H1 (cell line): ENCODE results near the gene RABEP2. TPM values are rescaled to one million over a fixed set of nuclear protein-coding genes. Genes with fewer than 3 reads are reported as not detected.

ENCODE experiments used
- CTCF ChIA-PET: fragments of 300-600 bp; sonication (Branson Sonifier 250); formaldehyde crosslinking; loops from one replicate; lab custom pipeline; 2021; ENCODE audit not compliant: partially characterized antibody; lab: Charles Lee
- POLR2A ChIA-PET: fragments of 300-600 bp; sonication (Branson Sonifier 250); formaldehyde crosslinking; loops from one replicate; lab custom pipeline; 2021; ENCODE audit warnings: inconsistent platforms; ENCODE audit not compliant: partially characterized antibody; lab: Charles Lee
- DNase-seq, 2 experiments: peaks; one replicate each; pipeline versions ENCODE4 v3.0.0 to v3.0.0-alpha.2; 2010 to 2022; ENCODE audit warnings: low spot score in 2 of 2, low read depth in 1 of 2, mixed read lengths in 1 of 2
- FAIRE-seq: peaks from 2 replicates; lab custom pipeline; 2011; peaks lifted over from hg19 to GRCh38; lab: Jason Lieb, UNC
- H2AFZ ChIP-seq: 2 replicates; pipeline ENCODE4 v1.8.1; 2012; ENCODE audit warnings: low read length, inconsistent platforms
- H2AK5ac ChIP-seq: 2 replicates; pipeline ENCODE4 v1.6.1; 2013; ENCODE audit warnings: low read depth, low read length
- H2BK120ac ChIP-seq: replicated peaks from 2 replicates; pipeline ENCODE3; 2013; ENCODE audit warnings: low read depth, low read length, inconsistent platforms
- H2BK12ac ChIP-seq: 2 replicates; pipeline ENCODE4 v1.6.1; 2013; ENCODE audit warnings: low read depth, low read length
- H2BK15ac ChIP-seq: 2 replicates; pipeline ENCODE4 v1.6.1; 2013; ENCODE audit warnings: low read length
- H2BK20ac ChIP-seq: 2 replicates; pipeline ENCODE4 v1.6.1; 2013; ENCODE audit warnings: low read length
- H2BK5ac ChIP-seq: 2 replicates; pipeline ENCODE4 v1.6.1; 2013; ENCODE audit warnings: low read depth, low read length
- H3K14ac ChIP-seq: 2 replicates; pipeline ENCODE4 v1.6.1; 2013; ENCODE audit warnings: inconsistent platforms; ENCODE audit not compliant: insufficient read length
- H3K18ac ChIP-seq: 2 replicates; pipeline ENCODE4 v1.6.1; 2013; ENCODE audit warnings: low read length; ENCODE audit errors: extremely low read depth
- H3K23ac ChIP-seq: 2 replicates; pipeline ENCODE4 v1.6.1; 2013; ENCODE audit warnings: inconsistent platforms; ENCODE audit not compliant: insufficient read length
- H3K23me2 ChIP-seq: 2 replicates; pipeline ENCODE4 v1.6.1; 2013; ENCODE audit warnings: low read depth, low read length
- H3K27ac ChIP-seq: 2 replicates; pipeline ENCODE4 v1.6.1; 2011; ENCODE audit warnings: low read depth, low read length, inconsistent platforms
- H3K27me3 ChIP-seq, 4 experiments: replicated peaks in 1 of 4; 1 replicate in 1 of 4; 2 replicates in 3 of 4; pipeline versions ENCODE4 v1.6.1 to v1.8.1; 2011 to 2013; ENCODE audit warnings: low read length in 3 of 4, mild to moderate bottlenecking in 3 of 4, inconsistent platforms in 2 of 4, mixed read lengths in 2 of 4, moderate library complexity in 1 of 4; ENCODE audit not compliant: control insufficient read depth in 3 of 4, insufficient read depth in 3 of 4; ENCODE audit errors: extremely low read depth in 1 of 4
- H3K36me3 ChIP-seq, 4 experiments: 2 replicates each; pipeline versions ENCODE4 v1.6.1 to v1.8.1; 2011 to 2013; ENCODE audit warnings: mild to moderate bottlenecking in 4 of 4, low read length in 3 of 4, moderate library complexity in 2 of 4, control low read depth in 1 of 4, inconsistent platforms in 1 of 4; ENCODE audit not compliant: insufficient read depth in 4 of 4, control insufficient read depth in 2 of 4
- H3K4ac ChIP-seq: replicated peaks from 2 replicates; pipeline ENCODE3; 2013; ENCODE audit warnings: low read length, low read depth, mixed read lengths, inconsistent platforms; ENCODE audit not compliant: insufficient read length
- H3K4me1 ChIP-seq, 4 experiments: replicated peaks in 1 of 4; 1 replicate in 1 of 4; 2 replicates in 3 of 4; pipeline versions ENCODE4 v1.6.1 to v1.8.1; 2011 to 2013; ENCODE audit warnings: low read length in 3 of 4, inconsistent platforms in 2 of 4, mixed read lengths in 1 of 4; ENCODE audit not compliant: insufficient read depth in 4 of 4, control insufficient read depth in 3 of 4
- H3K4me2 ChIP-seq, 2 experiments: 2 replicates each; pipeline versions ENCODE4 v1.6.1 to v1.8.1; 2011 to 2013; ENCODE audit warnings: low read depth in 2 of 2, low read length in 2 of 2, control low read depth in 1 of 2, inconsistent platforms in 1 of 2, mild to moderate bottlenecking in 1 of 2; ENCODE audit not compliant: insufficient read depth in 1 of 2
- H3K4me3 ChIP-seq, 4 experiments: fragments of 200-600, 300-600 bp in 1 of 4; sonication (generic), shearing (Covaris generic), sonication (Bioruptor Twin) in 1 of 4; 2 replicates each; pipeline versions ENCODE4 v1.5.1 to v1.8.1; 2011 to 2016; ENCODE audit warnings: low read length in 4 of 4, low read depth in 3 of 4, control low read depth in 2 of 4, inconsistent platforms in 2 of 4, mild to moderate bottlenecking in 2 of 4, mixed read lengths in 1 of 4, moderate library complexity in 1 of 4; ENCODE audit not compliant: insufficient read depth in 2 of 4; ENCODE audit errors: extremely low read depth in 1 of 4
- H3K56ac ChIP-seq: replicated peaks from 2 replicates; pipeline ENCODE3; 2013; ENCODE audit warnings: low read depth, mild to moderate bottlenecking, mixed read lengths, low read length, inconsistent platforms; ENCODE audit not compliant: insufficient read length
- H3K79me1 ChIP-seq: 2 replicates; pipeline ENCODE4 v1.6.1; 2013; ENCODE audit warnings: low read depth, low read length, control low read depth
- H3K79me2 ChIP-seq, 2 experiments: 2 replicates each; pipeline versions ENCODE4 v1.6.1 to v1.8.1; 2012 to 2013; ENCODE audit warnings: low read length in 2 of 2, mild to moderate bottlenecking in 2 of 2, inconsistent platforms in 1 of 2; ENCODE audit not compliant: insufficient read depth in 2 of 2, control insufficient read depth in 1 of 2
- H3K9ac ChIP-seq, 4 experiments: replicated peaks in 1 of 4; 1 replicate in 1 of 4; 2 replicates in 3 of 4; pipeline versions ENCODE4 v1.6.1 to v1.8.1; 2011 to 2013; ENCODE audit warnings: low read depth in 3 of 4, low read length in 3 of 4, control low read depth in 2 of 4, mild to moderate bottlenecking in 2 of 4, moderate library complexity in 2 of 4, inconsistent platforms in 1 of 4; ENCODE audit errors: extremely low read depth in 1 of 4
- H3K9me3 ChIP-seq, 2 experiments: 2 replicates each; pipeline versions ENCODE4 v1.6.1 to v1.8.1; 2012 to 2013; ENCODE audit warnings: mild to moderate bottlenecking in 2 of 2, moderate library complexity in 2 of 2, control low read depth in 1 of 2, inconsistent platforms in 1 of 2, low read depth in 1 of 2, low read length in 1 of 2, mixed read lengths in 1 of 2; ENCODE audit not compliant: insufficient read depth in 2 of 2
- H4K20me1 ChIP-seq, 2 experiments: replicated peaks in 1 of 2; 2 replicates each; pipeline versions ENCODE3 to v1.8.1; 2011 to 2013; ENCODE audit warnings: inconsistent platforms in 2 of 2, low read length in 2 of 2, mild to moderate bottlenecking in 1 of 2; ENCODE audit not compliant: insufficient read depth in 2 of 2, control insufficient read depth in 1 of 2
- H4K5ac ChIP-seq: 2 replicates; pipeline ENCODE4 v1.6.1; 2013; ENCODE audit warnings: low read length, low read depth, mixed read lengths, inconsistent platforms; ENCODE audit not compliant: insufficient read length
- H4K8ac ChIP-seq: 2 replicates; pipeline ENCODE4 v1.8.0; 2013; ENCODE audit warnings: mild to moderate bottlenecking, moderate library complexity, low read length, inconsistent platforms; ENCODE audit not compliant: insufficient read depth; ENCODE audit errors: extremely low read depth
- H4K91ac ChIP-seq: replicated peaks from 2 replicates; pipeline ENCODE3; 2013; ENCODE audit warnings: low read length, mixed read lengths, inconsistent platforms; ENCODE audit not compliant: insufficient read length
- KDM5A ChIP-seq: fragments of 200-600 bp; IDR thresholded peaks from 2 replicates; pipeline ENCODE4 v1.7.1; 2012; ENCODE audit warnings: mild to moderate bottlenecking, low read length, inconsistent platforms, mixed read lengths
- WGBS, 2 experiments: shearing (Covaris generic) in 1 of 2; methylation state at CpG; one replicate each; pipeline versions ENCODE4 v1.1.6 to v1.1.7; 2013 to 2015; ENCODE audit warnings: low lambda C conversion rate in 2 of 2, mixed read lengths in 2 of 2, inconsistent platforms in 1 of 2, low coverage in 1 of 2, missing lambda C conversion rate in 1 of 2; ENCODE audit not compliant: insufficient replicate concordance in 2 of 2, insufficient coverage in 1 of 2, insufficient read length in 1 of 2; ENCODE audit errors: extremely low coverage in 1 of 2, missing lambda C conversion rate in 1 of 2; 5-methylcytosine and 5-hydroxymethylcytosine counted together
- polyA plus RNA-seq, 7 experiments: library from polyadenylated mRNA; depleted of rRNA in 3 of 7; stranded (reverse) in 5 of 7; unstranded in 2 of 7; fragments of >200 nt in 5 of 7; fragments of 200-250 nt in 2 of 7; gene quantifications; 1 replicate in 5 of 7; 2 replicates in 1 of 7; 4 replicates in 1 of 7; pipeline versions ENCODE4 v1.2.1 to v1.2.3, GENCODE V29; 2011 to 2013; ENCODE audit warnings: missing spikeins in 2 of 7, mixed read lengths in 2 of 7
- total RNA-seq: library from RNA; stranded (reverse); fragmentation: NEBNext Ultra II Directional; extraction: Animal tissue kit (Norgen Biotek cat#: 25700); gene quantifications from 2 replicates; pipeline ENCODE4 v1.2.1, GENCODE V29; 2021

RABEP2 gene
- total and polyA plus RNA-seq, 2 of the 8 experiments (the other 6 are each of a cell fraction or from before 2014, with no cell fraction given): 10.4 to 14.9 TPM

DNA sequence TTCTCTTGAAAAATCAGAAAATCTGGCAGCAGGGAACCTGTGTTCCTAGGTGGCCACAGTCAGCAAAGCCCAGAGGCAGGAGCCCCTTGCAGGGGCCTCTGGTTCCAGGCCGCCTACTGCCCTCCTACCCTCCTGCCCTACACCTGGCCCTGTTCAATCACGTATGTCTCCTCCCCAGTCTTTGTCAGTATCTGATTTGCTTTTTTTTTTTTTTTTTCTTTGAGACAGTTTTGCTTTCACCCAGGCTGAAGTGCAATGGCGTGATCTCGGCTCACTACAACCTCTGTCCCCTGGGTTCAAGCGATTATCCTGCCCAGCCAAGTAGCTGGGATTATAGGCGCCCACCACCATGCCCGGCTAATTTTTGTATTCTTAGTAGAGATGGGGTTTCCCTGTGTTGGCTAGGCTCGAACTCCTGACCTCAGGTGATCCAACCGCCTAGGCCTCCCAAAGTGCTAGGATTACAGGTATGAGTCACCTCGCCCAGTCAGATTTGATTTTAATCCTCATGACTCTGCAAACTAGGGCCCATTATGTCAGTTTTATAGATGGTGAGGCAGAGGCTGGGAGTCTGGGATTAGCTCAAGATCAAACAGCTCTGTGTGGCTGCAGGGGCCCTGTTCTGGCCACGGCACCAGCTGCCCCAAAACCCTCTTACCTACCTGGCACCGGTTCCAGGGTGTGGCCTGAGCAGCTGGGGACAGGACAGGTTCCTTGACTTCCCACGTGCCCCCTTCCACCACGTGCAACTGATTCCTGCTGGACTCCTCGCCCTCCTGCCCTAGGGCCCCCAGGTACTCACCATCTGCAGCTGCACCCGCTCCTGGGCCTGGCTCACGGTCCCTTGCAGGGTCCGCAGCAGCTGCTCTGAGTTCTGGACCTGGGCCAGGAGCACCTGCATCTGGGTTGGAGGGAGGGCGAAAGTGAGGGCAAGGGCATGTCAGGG lies 14.7 kb downstream of the RABEP2 start:
- no peak overlapping the region for H3K9ac ChIP-seq
- no peak overlapping the region for H3K4me3 ChIP-seq
- H3K79me1 ChIP-seq: no peaks in the 10 kb centered on the region
- no peak overlapping the region for H2BK120ac ChIP-seq
- H4K20me1 ChIP-seq: peaks cover 0 to 3% of the 10 kb centered on the region in 2 experiments
- H3K23me2 ChIP-seq: no peaks in the 10 kb centered on the region
- H3K4me2 ChIP-seq: no peak overlapping the region
- FAIRE-seq: no peak
- no peak overlapping the region for H3K56ac ChIP-seq
- H3K9me3 ChIP-seq: no peaks in the 10 kb centered on the region
- H3K18ac ChIP-seq: no peak overlapping the region
- no peak overlapping the region for H3K4ac ChIP-seq
- no peak for TF ChIP-seq KDM5A
- no peak overlapping the region for H3K14ac ChIP-seq
- POLR2A ChIA-PET: interaction anchor here (0.6 to 2.3 kb wide), 3 partner anchors 18 to 324 kb away, joined by 3 to 6 read pairs (median 3); partner anchors contain the start of gene SH2B1
- H2BK20ac ChIP-seq: no peak overlapping the region
- no peaks in the 10 kb centered on the region for H3K4me1 ChIP-seq
- no peak overlapping the region for H3K27ac ChIP-seq
- H4K5ac ChIP-seq: no peak overlapping the region
- H2BK15ac ChIP-seq: no peak overlapping the region
- H3K79me2 ChIP-seq: no peaks in the 10 kb centered on the region
- H4K91ac ChIP-seq: no peak overlapping the region
- peaks cover 0 to 5% (median 0%) of the 10 kb centered on the region in 4 experiments; a peak in 2 of 8 replicates for H3K36me3 ChIP-seq
- 89% methylated on average over 17 of the region's 19 CpGs; no CpG with 5 or more reads in 1 of the 2 experiments for WGBS, 2 experiments
- no peaks in the 10 kb centered on the region for H3K27me3 ChIP-seq
- no peak overlapping the region; the same call in 1 of the 2 replicates for H2BK5ac ChIP-seq
- H2AK5ac ChIP-seq: no peak overlapping the region
- no peak overlapping the region for H2AFZ ChIP-seq
- no peak overlapping the region for H2BK12ac ChIP-seq
- CTCF ChIA-PET: interaction anchor here (0.7 to 2.2 kb wide), 3 partner anchors 14 to 27 kb away, joined by 3 to 6 read pairs (median 4); no protein-coding TSS in a partner anchor
- DNase-seq: no peak
- no peak overlapping the region for H3K23ac ChIP-seq
- no peak overlapping the region for H4K8ac ChIP-seq
